Breast epithelium (tissue), 3 donors: ENCODE measurements around the gene OR10A2.

Source experiments
- CTCF ChIP-seq, 3 donors: fragments of 450-650 bp; IDR thresholded peaks; one replicate each; pipeline ENCODE4 v1.5.1; 2016 to 2017; ENCODE audit warnings: antibody characterized with exemption in 3 of 3, mild to moderate bottlenecking in 3 of 3, moderate library complexity in 3 of 3
- POLR2A ChIP-seq: fragments of 450-650 bp; IDR thresholded peaks from one replicate; pipeline ENCODE4 v1.6.1; 2016; ENCODE audit warnings: antibody characterized with exemption, mild to moderate bottlenecking, moderate library complexity

DNA sequence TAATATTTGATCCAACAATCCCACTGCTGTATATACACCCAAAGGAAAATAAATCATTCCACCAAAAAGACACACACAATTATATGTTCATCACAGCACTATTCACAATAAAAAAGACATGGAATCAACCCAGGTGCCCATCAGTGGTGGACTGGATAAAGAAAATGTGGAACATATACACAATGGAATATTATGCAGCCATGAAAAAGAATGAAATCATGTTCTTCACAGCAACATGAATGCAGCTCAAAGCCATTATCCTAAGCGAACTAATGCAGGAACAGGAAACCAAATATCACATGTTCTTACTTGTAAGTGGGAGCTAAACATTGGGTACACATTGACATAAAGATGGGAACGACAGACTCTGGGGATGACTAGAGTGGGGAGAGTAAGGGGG, 56.8 kb downstream of the OR10A2 start:
- TF ChIP-seq CTCF (IDR thresholded peaks at IDR 0.05) (no peak), POLR2A (no peak)
